HEK293 (cell line): ENCODE measurements around the gene SEMA7A.

Experiments used
- CTCF ChIP-seq: fragments of 450-650 bp; formaldehyde crosslinking; IDR thresholded peaks from 2 replicates; pipeline ENCODE4 v1.5.1; 2016; ENCODE audit warnings: missing biosample characterization, missing genetic modification characterization
- MYNN ChIP-seq: fragments of 450-650 bp; formaldehyde crosslinking; IDR thresholded peaks from 2 replicates; pipeline ENCODE4 v1.5.1; 2016; ENCODE audit warnings: missing biosample characterization, missing genetic modification characterization, borderline replicate concordance
- PRDM2 ChIP-seq: fragments of 450-650 bp; formaldehyde crosslinking; IDR thresholded peaks from 2 replicates; pipeline ENCODE4 v1.5.1; 2016; ENCODE audit warnings: missing biosample characterization, missing genetic modification characterization, borderline replicate concordance
- WT1 ChIP-seq: fragments of 450-650 bp; formaldehyde crosslinking; IDR thresholded peaks from 2 replicates; pipeline ENCODE4 v1.5.1; 2016; ENCODE audit warnings: missing biosample characterization, missing genetic modification characterization
- ZNF146 ChIP-seq: fragments of 450-650 bp; formaldehyde crosslinking; IDR thresholded peaks from 2 replicates; pipeline ENCODE4 v1.5.1; 2016; ENCODE audit warnings: missing biosample characterization, missing genetic modification characterization
- ZNF175 ChIP-seq: fragments of 450-650 bp; formaldehyde crosslinking; IDR thresholded peaks from 2 replicates; pipeline ENCODE4 v1.5.1; 2016; ENCODE audit warnings: missing biosample characterization, missing genetic modification characterization
- ZNF223 ChIP-seq: fragments of 450-650 bp; formaldehyde crosslinking; IDR thresholded peaks from 2 replicates; pipeline ENCODE4 v1.5.1; 2016; ENCODE audit warnings: missing biosample characterization, missing genetic modification characterization
- ZNF274 ChIP-seq, 2 experiments: fragments of 200-500 bp in 1 of 2; fragments of 450-650 bp in 1 of 2; sonication (Bioruptor generic) in 1 of 2; formaldehyde crosslinking in 1 of 2; IDR thresholded peaks; 2 replicates each; pipeline versions ENCODE4 v1.5.1 to v1.6.1; 2014 to 2016; ENCODE audit warnings: borderline replicate concordance in 1 of 2, inconsistent platforms in 1 of 2, low read length in 1 of 2, missing biosample characterization in 1 of 2, missing genetic modification characterization in 1 of 2
- ZNF521 ChIP-seq: fragments of 450-650 bp; formaldehyde crosslinking; IDR thresholded peaks from 2 replicates; pipeline ENCODE4 v1.5.1; 2017; ENCODE audit warnings: missing biosample characterization, mild to moderate bottlenecking, missing genetic modification characterization
- ZNF555 ChIP-seq: fragments of 450-650 bp; formaldehyde crosslinking; conservative IDR thresholded peaks from 2 replicates; pipeline ENCODE4 v1.5.1; 2017; ENCODE audit warnings: missing biosample characterization, mild to moderate bottlenecking, missing genetic modification characterization, inconsistent platforms
- ZNF561 ChIP-seq: fragments of 450-650 bp; IDR thresholded peaks from 2 replicates; pipeline ENCODE4 v1.5.1; 2018; ENCODE audit warnings: missing biosample characterization, missing genetic modification characterization, borderline replicate concordance
- TF ChIP-seq, protein P1 (sequence below): fragments of 450-650 bp; formaldehyde crosslinking; IDR thresholded peaks from 2 replicates; pipeline ENCODE4 v1.5.1; 2017; ENCODE audit warnings: missing biosample characterization, missing genetic modification characterization
- TF ChIP-seq, protein P2 (sequence below): fragments of 450-650 bp; formaldehyde crosslinking; IDR thresholded peaks from 2 replicates; pipeline ENCODE4 v1.5.1; 2016; ENCODE audit warnings: missing biosample characterization, missing genetic modification characterization
- TF ChIP-seq, protein P3 (sequence below): fragments of 450-650 bp; formaldehyde crosslinking; conservative IDR thresholded peaks from 2 replicates; pipeline ENCODE4 v1.5.1; 2016; ENCODE audit warnings: low read depth, missing biosample characterization, missing genetic modification characterization
- TF ChIP-seq, protein P4 (sequence below): fragments of 450-650 bp; formaldehyde crosslinking; IDR thresholded peaks from 2 replicates; pipeline ENCODE4 v1.5.1; 2016; ENCODE audit warnings: missing biosample characterization, missing genetic modification characterization

SEMA7A gene

GRCh38 chr15:74415966-74416916 lies 17.5 kb downstream of the SEMA7A start (continued):
- TF ChIP-seq PRDM2 (tag by site-specific recombination), result no peak
- TF ChIP-seq ZNF274 (IDR thresholded peaks at IDR 0.05; ENCODE audit: low read length), result no peak
- peak; percentile 51; the same call in 1 of the 2 replicates for TF ChIP-seq ZNF274 (tag by site-specific recombination; IDR thresholded peaks at IDR 0.05; ENCODE audit: borderline replicate concordance)
- no peak for TF ChIP-seq ZNF146
- no peak for TF ChIP-seq MYNN (tag by site-specific recombination)
- TF ChIP-seq, protein P1, sequence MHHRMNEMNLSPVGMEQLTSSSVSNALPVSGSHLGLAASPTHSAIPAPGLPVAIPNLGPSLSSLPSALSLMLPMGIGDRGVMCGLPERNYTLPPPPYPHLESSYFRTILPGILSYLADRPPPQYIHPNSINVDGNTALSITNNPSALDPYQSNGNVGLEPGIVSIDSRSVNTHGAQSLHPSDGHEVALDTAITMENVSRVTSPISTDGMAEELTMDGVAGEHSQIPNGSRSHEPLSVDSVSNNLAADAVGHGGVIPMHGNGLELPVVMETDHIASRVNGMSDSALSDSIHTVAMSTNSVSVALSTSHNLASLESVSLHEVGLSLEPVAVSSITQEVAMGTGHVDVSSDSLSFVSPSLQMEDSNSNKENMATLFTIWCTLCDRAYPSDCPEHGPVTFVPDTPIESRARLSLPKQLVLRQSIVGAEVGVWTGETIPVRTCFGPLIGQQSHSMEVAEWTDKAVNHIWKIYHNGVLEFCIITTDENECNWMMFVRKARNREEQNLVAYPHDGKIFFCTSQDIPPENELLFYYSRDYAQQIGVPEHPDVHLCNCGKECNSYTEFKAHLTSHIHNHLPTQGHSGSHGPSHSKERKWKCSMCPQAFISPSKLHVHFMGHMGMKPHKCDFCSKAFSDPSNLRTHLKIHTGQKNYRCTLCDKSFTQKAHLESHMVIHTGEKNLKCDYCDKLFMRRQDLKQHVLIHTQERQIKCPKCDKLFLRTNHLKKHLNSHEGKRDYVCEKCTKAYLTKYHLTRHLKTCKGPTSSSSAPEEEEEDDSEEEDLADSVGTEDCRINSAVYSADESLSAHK (tag by site-specific recombination), result no peak
- TF ChIP-seq ZNF561 (tag by site-specific recombination), result no peak
- TF ChIP-seq ZNF521 (tag by site-specific recombination), result 0 out of 2 replicates have a peak, but pooled peaks have one; percentile 69
- TF ChIP-seq, protein P2, sequence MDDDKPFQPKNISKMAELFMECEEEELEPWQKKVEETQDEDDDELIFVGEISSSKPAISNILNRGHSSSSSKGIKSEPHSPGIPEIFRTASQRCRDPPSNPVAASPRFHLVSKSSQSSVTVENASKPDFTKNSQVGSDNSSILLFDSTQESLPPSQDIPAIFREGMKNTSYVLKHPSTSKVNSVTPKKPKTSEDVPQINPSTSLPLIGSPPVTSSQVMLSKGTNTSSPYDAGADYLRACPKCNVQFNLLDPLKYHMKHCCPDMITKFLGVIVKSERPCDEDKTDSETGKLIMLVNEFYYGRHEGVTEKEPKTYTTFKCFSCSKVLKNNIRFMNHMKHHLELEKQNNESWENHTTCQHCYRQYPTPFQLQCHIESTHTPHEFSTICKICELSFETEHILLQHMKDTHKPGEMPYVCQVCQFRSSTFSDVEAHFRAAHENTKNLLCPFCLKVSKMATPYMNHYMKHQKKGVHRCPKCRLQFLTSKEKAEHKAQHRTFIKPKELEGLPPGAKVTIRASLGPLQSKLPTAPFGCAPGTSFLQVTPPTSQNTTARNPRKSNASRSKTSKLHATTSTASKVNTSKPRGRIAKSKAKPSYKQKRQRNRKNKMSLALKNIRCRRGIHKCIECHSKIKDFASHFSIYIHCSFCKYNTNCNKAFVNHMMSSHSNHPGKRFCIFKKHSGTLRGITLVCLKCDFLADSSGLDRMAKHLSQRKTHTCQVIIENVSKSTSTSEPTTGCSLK (tag by site-specific recombination), result no peak
- TF ChIP-seq, protein P3, sequence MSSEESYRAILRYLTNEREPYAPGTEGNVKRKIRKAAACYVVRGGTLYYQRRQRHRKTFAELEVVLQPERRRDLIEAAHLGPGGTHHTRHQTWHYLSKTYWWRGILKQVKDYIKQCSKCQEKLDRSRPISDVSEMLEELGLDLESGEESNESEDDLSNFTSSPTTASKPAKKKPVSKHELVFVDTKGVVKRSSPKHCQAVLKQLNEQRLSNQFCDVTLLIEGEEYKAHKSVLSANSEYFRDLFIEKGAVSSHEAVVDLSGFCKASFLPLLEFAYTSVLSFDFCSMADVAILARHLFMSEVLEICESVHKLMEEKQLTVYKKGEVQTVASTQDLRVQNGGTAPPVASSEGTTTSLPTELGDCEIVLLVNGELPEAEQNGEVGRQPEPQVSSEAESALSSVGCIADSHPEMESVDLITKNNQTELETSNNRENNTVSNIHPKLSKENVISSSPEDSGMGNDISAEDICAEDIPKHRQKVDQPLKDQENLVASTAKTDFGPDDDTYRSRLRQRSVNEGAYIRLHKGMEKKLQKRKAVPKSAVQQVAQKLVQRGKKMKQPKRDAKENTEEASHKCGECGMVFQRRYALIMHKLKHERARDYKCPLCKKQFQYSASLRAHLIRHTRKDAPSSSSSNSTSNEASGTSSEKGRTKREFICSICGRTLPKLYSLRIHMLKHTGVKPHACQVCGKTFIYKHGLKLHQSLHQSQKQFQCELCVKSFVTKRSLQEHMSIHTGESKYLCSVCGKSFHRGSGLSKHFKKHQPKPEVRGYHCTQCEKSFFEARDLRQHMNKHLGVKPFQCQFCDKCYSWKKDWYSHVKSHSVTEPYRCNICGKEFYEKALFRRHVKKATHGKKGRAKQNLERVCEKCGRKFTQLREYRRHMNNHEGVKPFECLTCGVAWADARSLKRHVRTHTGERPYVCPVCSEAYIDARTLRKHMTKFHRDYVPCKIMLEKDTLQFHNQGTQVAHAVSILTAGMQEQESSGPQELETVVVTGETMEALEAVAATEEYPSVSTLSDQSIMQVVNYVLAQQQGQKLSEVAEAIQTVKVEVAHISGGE (tag by site-specific recombination), result no peak
- TF ChIP-seq, protein P4, sequence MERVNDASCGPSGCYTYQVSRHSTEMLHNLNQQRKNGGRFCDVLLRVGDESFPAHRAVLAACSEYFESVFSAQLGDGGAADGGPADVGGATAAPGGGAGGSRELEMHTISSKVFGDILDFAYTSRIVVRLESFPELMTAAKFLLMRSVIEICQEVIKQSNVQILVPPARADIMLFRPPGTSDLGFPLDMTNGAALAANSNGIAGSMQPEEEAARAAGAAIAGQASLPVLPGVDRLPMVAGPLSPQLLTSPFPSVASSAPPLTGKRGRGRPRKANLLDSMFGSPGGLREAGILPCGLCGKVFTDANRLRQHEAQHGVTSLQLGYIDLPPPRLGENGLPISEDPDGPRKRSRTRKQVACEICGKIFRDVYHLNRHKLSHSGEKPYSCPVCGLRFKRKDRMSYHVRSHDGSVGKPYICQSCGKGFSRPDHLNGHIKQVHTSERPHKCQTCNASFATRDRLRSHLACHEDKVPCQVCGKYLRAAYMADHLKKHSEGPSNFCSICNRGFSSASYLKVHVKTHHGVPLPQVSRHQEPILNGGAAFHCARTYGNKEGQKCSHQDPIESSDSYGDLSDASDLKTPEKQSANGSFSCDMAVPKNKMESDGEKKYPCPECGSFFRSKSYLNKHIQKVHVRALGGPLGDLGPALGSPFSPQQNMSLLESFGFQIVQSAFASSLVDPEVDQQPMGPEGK, result no peak
- TF ChIP-seq ZNF175 (tag by site-specific recombination), result no peak
- no peak for TF ChIP-seq CTCF (tag by site-specific recombination)
- no peak for TF ChIP-seq ZNF555
- TF ChIP-seq WT1, result no peak
- no peak for TF ChIP-seq ZNF223 (tag by site-specific recombination)
